Stomach (tissue), 4 donors: Measurements from ENCODE around the gene TFEB.

Source experiments
- CTCF ChIP-seq, 7 experiments: fragments of 450-650 bp in 4 of 7; fragments of 200-600 bp in 3 of 7; sonication (generic) in 3 of 7; IDR thresholded peaks; one replicate each; pipeline ENCODE4 v1.5.1; 2016 to 2019; ENCODE audit warnings: antibody characterized with exemption in 7 of 7, control low read depth in 2 of 7, mild to moderate bottlenecking in 1 of 7
- POLR2A ChIP-seq, 4 donors: fragments of 450-650 bp; IDR thresholded peaks; one replicate each; pipeline ENCODE4 v1.6.1; 2016; ENCODE audit warnings: antibody characterized with exemption in 4 of 4, control low read depth in 2 of 4, mild to moderate bottlenecking in 1 of 4, moderate library complexity in 1 of 4
- POLR2AphosphoS5 ChIP-seq, 3 donors: sonication (generic); formaldehyde crosslinking; IDR thresholded peaks; one replicate each; pipeline ENCODE4 v1.6.1; 2016; ENCODE audit warnings: antibody characterized with exemption in 3 of 3

- TF ChIP-seq CTCF (IDR thresholded peaks at IDR 0.05) (no peak), POLR2AphosphoS5 (IDR thresholded peaks at IDR 0.05) (no peak), POLR2A (IDR thresholded peaks at IDR 0.05) (no peak)
Observed at GRCh38 chr6:41664271-41664670, 71.1 kb downstream of the TFEB start.
